ENCODE results near the gene CHURC1. TPM values are rescaled to one million over a fixed set of nuclear protein-coding genes. Genes with fewer than 3 reads are reported as not detected.

Gene CHURC1
- total and polyA plus RNA-seq, 2 experiments from 2014 or later = 42.0 to 218 TPM

GRCh38 chr14:64912261-64912660 is 2.0 kb upstream of the CHURC1 start:
- no peak overlapping the region for H3K4me3 Mint-ChIP-seq
- Histone ChIP-seq H3K27me3 (ENCODE audit: insufficient read depth) (no peaks in the 10 kb centered on the region), H3K36me3 (ENCODE audit: insufficient read depth) (no peaks in the 10 kb centered on the region), H3F3A (replicated peaks; ENCODE audit: low read depth) (no peaks in the 10 kb centered on the region), H4K20me1 (replicated peaks; ENCODE audit: insufficient read depth) (no peaks in the 10 kb centered on the region), H3K9me2 (ENCODE audit: insufficient read depth) (no peaks in the 10 kb centered on the region), H3K4me3 (no peak overlapping the region), H3K4me1 (ENCODE audit: insufficient read depth) (peaks cover 9% of the 10 kb centered on the region; the same call in 1 of the 2 replicates), H3K4me2 (no peak overlapping the region), H2AFZ (no peak overlapping the region), H3K27ac (ENCODE audit: low read depth) (no peak overlapping the region), H3K79me2 (replicated peaks; ENCODE audit: insufficient read depth) (peaks cover 25% of the 10 kb centered on the region)
- no peak for ATAC-seq
- H3K27me3 Mint-ChIP-seq (ENCODE audit: insufficient read depth, low read depth, poor library complexity) = peaks cover 5% of the 10 kb centered on the region
- no peaks in the 10 kb centered on the region for H3K9me3 Mint-ChIP-seq
- no peak overlapping the region for H3K27ac Mint-ChIP-seq
- DNase-seq (ENCODE audit: low spot score) = no peak
- H3K4me1 Mint-ChIP-seq = peaks cover 13% of the 10 kb centered on the region
- H3K36me3 Mint-ChIP-seq (ENCODE audit: low read depth) = no peaks in the 10 kb centered on the region
- TF ChIP-seq, protein P1, sequence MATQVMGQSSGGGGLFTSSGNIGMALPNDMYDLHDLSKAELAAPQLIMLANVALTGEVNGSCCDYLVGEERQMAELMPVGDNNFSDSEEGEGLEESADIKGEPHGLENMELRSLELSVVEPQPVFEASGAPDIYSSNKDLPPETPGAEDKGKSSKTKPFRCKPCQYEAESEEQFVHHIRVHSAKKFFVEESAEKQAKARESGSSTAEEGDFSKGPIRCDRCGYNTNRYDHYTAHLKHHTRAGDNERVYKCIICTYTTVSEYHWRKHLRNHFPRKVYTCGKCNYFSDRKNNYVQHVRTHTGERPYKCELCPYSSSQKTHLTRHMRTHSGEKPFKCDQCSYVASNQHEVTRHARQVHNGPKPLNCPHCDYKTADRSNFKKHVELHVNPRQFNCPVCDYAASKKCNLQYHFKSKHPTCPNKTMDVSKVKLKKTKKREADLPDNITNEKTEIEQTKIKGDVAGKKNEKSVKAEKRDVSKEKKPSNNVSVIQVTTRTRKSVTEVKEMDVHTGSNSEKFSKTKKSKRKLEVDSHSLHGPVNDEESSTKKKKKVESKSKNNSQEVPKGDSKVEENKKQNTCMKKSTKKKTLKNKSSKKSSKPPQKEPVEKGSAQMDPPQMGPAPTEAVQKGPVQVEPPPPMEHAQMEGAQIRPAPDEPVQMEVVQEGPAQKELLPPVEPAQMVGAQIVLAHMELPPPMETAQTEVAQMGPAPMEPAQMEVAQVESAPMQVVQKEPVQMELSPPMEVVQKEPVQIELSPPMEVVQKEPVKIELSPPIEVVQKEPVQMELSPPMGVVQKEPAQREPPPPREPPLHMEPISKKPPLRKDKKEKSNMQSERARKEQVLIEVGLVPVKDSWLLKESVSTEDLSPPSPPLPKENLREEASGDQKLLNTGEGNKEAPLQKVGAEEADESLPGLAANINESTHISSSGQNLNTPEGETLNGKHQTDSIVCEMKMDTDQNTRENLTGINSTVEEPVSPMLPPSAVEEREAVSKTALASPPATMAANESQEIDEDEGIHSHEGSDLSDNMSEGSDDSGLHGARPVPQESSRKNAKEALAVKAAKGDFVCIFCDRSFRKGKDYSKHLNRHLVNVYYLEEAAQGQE (IDR thresholded peaks at IDR 0.05; ENCODE audit: unreplicated experiment) = no peak
- TF ChIP-seq ZNF331 (CRISPR knock-in tag; IDR thresholded peaks at IDR 0.05; ENCODE audit: low read depth) = no peak
- no peak for TF ChIP-seq ETS1 (IDR thresholded peaks at IDR 0.05)
- TF ChIP-seq CREB1 (CRISPR knock-in tag; IDR thresholded peaks at IDR 0.05; ENCODE audit: low read depth) = no peak
- no peak for TF ChIP-seq POLR2AphosphoS5 (IDR thresholded peaks at IDR 0.05; ENCODE audit: low read depth)
- TF ChIP-seq ZNF114 (CRISPR knock-in tag; IDR thresholded peaks at IDR 0.05) = no peak
- TF ChIP-seq JUNB (IDR thresholded peaks at IDR 0.05; ENCODE audit: unreplicated experiment) = no peak
- no peak for TF ChIP-seq NANOG (IDR thresholded peaks at IDR 0.05; ENCODE audit: borderline replicate concordance)
- no peak for TF ChIP-seq STAT1 (IDR thresholded peaks at IDR 0.05; ENCODE audit: unreplicated experiment)
- TF ChIP-seq EZH2phosphoT487 (IDR thresholded peaks at IDR 0.05; ENCODE audit: unreplicated experiment) = no peak
- TF ChIP-seq CTCF (conservative IDR thresholded peaks at IDR 0.05; ENCODE audit: low read depth in 2 of 2) = no peak
- TF ChIP-seq, protein P2, sequence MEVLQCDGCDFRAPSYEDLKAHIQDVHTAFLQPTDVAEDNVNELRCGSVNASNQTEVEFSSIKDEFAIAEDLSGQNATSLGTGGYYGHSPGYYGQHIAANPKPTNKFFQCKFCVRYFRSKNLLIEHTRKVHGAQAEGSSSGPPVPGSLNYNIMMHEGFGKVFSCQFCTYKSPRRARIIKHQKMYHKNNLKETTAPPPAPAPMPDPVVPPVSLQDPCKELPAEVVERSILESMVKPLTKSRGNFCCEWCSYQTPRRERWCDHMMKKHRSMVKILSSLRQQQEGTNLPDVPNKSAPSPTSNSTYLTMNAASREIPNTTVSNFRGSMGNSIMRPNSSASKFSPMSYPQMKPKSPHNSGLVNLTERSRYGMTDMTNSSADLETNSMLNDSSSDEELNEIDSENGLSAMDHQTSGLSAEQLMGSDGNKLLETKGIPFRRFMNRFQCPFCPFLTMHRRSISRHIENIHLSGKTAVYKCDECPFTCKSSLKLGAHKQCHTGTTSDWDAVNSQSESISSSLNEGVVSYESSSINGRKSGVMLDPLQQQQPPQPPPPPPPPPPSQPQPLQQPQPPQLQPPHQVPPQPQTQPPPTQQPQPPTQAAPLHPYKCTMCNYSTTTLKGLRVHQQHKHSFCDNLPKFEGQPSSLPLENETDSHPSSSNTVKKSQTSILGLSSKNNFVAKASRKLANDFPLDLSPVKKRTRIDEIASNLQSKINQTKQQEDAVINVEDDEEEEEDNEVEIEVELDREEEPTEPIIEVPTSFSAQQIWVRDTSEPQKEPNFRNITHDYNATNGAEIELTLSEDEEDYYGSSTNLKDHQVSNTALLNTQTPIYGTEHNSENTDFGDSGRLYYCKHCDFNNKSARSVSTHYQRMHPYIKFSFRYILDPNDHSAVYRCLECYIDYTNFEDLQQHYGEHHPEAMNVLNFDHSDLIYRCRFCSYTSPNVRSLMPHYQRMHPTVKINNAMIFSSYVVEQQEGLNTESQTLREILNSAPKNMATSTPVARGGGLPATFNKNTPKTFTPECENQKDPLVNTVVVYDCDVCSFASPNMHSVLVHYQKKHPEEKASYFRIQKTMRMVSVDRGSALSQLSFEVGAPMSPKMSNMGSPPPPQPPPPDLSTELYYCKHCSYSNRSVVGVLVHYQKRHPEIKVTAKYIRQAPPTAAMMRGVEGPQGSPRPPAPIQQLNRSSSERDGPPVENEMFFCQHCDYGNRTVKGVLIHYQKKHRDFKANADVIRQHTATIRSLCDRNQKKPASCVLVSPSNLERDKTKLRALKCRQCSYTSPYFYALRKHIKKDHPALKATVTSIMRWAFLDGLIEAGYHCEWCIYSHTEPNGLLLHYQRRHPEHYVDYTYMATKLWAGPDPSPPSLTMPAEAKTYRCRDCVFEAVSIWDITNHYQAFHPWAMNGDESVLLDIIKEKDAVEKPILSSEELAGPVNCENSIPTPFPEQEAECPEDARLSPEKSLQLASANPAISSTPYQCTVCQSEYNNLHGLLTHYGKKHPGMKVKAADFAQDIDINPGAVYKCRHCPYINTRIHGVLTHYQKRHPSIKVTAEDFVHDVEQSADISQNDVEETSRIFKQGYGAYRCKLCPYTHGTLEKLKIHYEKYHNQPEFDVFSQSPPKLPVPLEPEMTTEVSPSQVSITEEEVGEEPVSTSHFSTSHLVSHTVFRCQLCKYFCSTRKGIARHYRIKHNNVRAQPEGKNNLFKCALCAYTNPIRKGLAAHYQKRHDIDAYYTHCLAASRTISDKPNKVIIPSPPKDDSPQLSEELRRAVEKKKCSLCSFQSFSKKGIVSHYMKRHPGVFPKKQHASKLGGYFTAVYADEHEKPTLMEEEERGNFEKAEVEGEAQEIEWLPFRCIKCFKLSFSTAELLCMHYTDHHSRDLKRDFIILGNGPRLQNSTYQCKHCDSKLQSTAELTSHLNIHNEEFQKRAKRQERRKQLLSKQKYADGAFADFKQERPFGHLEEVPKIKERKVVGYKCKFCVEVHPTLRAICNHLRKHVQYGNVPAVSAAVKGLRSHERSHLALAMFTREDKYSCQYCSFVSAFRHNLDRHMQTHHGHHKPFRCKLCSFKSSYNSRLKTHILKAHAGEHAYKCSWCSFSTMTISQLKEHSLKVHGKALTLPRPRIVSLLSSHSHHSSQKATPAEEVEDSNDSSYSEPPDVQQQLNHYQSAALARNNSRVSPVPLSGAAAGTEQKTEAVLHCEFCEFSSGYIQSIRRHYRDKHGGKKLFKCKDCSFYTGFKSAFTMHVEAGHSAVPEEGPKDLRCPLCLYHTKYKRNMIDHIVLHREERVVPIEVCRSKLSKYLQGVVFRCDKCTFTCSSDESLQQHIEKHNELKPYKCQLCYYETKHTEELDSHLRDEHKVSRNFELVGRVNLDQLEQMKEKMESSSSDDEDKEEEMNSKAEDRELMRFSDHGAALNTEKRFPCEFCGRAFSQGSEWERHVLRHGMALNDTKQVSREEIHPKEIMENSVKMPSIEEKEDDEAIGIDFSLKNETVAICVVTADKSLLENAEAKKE (CRISPR knock-in tag; IDR thresholded peaks at IDR 0.05) = no peak
- TF ChIP-seq EZH2 (IDR thresholded peaks at IDR 0.05; ENCODE audit: low read depth, unreplicated experiment) = no peak
